HEK293 (cell line): ENCODE results near the gene ASB6.

Source experiments
- BCL11A ChIP-seq: fragments of 450-650 bp; formaldehyde crosslinking; IDR thresholded peaks from 2 replicates; pipeline ENCODE4 v1.5.1; 2016; ENCODE audit warnings: low read depth, missing biosample characterization, missing genetic modification characterization
- BCL6B ChIP-seq: fragments of 450-650 bp; formaldehyde crosslinking; IDR thresholded peaks from 2 replicates; pipeline ENCODE4 v1.5.1; 2017; ENCODE audit warnings: missing biosample characterization, missing genetic modification characterization
- CTCF ChIP-seq: fragments of 450-650 bp; formaldehyde crosslinking; IDR thresholded peaks from 2 replicates; pipeline ENCODE4 v1.5.1; 2016; ENCODE audit warnings: missing biosample characterization, missing genetic modification characterization
- MYNN ChIP-seq: fragments of 450-650 bp; formaldehyde crosslinking; IDR thresholded peaks from 2 replicates; pipeline ENCODE4 v1.5.1; 2016; ENCODE audit warnings: missing biosample characterization, missing genetic modification characterization, borderline replicate concordance
- REST ChIP-seq: fragments of 450-650 bp; formaldehyde crosslinking; IDR thresholded peaks from 2 replicates; pipeline ENCODE4 v1.5.1; 2016; ENCODE audit warnings: missing biosample characterization, missing genetic modification characterization
- YY1 ChIP-seq: fragments of 450-650 bp; formaldehyde crosslinking; IDR thresholded peaks from 2 replicates; pipeline ENCODE4 v1.5.1; 2018; ENCODE audit warnings: missing biosample characterization, missing genetic modification characterization
- YY2 ChIP-seq: fragments of 450-650 bp; formaldehyde crosslinking; IDR thresholded peaks from 2 replicates; pipeline ENCODE4 v1.5.1; 2016; ENCODE audit warnings: missing biosample characterization, missing genetic modification characterization
- ZNF10 ChIP-seq: fragments of 450-650 bp; formaldehyde crosslinking; IDR thresholded peaks from 2 replicates; pipeline ENCODE4 v1.5.1; 2017; ENCODE audit warnings: missing biosample characterization, missing genetic modification characterization
- ZNF18 ChIP-seq: fragments of 450-650 bp; formaldehyde crosslinking; IDR thresholded peaks from 2 replicates; pipeline ENCODE4 v1.5.1; 2016; ENCODE audit warnings: missing biosample characterization, missing genetic modification characterization
- ZNF280D ChIP-seq: fragments of 450-650 bp; formaldehyde crosslinking; IDR thresholded peaks from 2 replicates; pipeline ENCODE4 v1.5.1; 2016; ENCODE audit warnings: missing biosample characterization, missing genetic modification characterization
- ZNF324 ChIP-seq: fragments of 450-650 bp; formaldehyde crosslinking; IDR thresholded peaks from 2 replicates; pipeline ENCODE4 v1.5.1; 2016; ENCODE audit warnings: missing biosample characterization, missing genetic modification characterization
- ZNF350 ChIP-seq: fragments of 450-650 bp; formaldehyde crosslinking; IDR thresholded peaks from 2 replicates; pipeline ENCODE4 v1.5.0; 2017; ENCODE audit warnings: missing biosample characterization, mild to moderate bottlenecking, missing genetic modification characterization
- ZNF548 ChIP-seq: fragments of 450-650 bp; formaldehyde crosslinking; IDR thresholded peaks from 2 replicates; pipeline ENCODE4 v1.5.1; 2016; ENCODE audit warnings: missing biosample characterization, missing genetic modification characterization

GRCh38 chr9:129591916-129592315 lies 50.0 kb downstream of the ASB6 start:
- TF ChIP-seq REST (no peak), CTCF (tag by site-specific recombination) (no peak), ZNF324 (tag by site-specific recombination) (no peak), YY1 (tag by site-specific recombination) (no peak), YY2 (tag by site-specific recombination) (no peak), ZNF18 (tag by site-specific recombination) (no peak), ZNF10 (tag by site-specific recombination) (no peak), ZNF280D (tag by site-specific recombination) (no peak), BCL11A (tag by site-specific recombination) (no peak), ZNF350 (tag by site-specific recombination) (no peak), ZNF548 (tag by site-specific recombination) (no peak), MYNN (tag by site-specific recombination) (no peak), BCL6B (tag by site-specific recombination) (no peak)
